ENCODE measurements around the gene SAYSD1.

Gene SAYSD1

DNA sequence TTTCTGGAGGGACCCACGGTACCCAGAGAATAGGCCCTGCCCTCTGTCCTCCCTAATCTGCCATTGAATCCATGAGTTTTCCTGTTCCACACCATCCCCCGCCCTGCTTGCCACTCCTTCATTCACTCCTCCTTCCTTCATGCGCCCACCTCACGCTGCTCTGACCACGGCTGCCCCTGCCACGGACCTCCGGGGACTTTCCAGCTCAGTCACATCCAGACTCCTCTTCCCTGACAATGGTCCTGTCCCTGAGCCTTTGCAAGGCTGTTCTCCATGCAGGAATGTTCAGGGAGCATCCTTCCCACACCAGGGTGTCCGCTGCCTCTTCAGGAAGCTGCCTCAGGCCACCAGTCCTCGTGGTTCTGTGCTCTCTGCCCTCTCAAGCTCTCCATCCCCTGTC, 40.5 kb downstream of the SAYSD1 start:
- TF ChIP-seq Cebpa-rat (IDR thresholded peaks at IDR 0.05): no peak
- Histone ChIP-seq H3K9ac (no peak overlapping the region), H3K4me3 (no peak overlapping the region), H3K27ac (no peak overlapping the region), H3K9me3 (no peaks in the 10 kb centered on the region), H3K4me1 (0 out of 2 replicates have a peak, but pooled peaks cover 11% of the 10 kb centered on the region), H3K4me2 (no peak overlapping the region), H3K27me3 (no peaks in the 10 kb centered on the region), H4K20me1 (no peaks in the 10 kb centered on the region), H3K36me3 (no peaks in the 10 kb centered on the region)

DNA sequence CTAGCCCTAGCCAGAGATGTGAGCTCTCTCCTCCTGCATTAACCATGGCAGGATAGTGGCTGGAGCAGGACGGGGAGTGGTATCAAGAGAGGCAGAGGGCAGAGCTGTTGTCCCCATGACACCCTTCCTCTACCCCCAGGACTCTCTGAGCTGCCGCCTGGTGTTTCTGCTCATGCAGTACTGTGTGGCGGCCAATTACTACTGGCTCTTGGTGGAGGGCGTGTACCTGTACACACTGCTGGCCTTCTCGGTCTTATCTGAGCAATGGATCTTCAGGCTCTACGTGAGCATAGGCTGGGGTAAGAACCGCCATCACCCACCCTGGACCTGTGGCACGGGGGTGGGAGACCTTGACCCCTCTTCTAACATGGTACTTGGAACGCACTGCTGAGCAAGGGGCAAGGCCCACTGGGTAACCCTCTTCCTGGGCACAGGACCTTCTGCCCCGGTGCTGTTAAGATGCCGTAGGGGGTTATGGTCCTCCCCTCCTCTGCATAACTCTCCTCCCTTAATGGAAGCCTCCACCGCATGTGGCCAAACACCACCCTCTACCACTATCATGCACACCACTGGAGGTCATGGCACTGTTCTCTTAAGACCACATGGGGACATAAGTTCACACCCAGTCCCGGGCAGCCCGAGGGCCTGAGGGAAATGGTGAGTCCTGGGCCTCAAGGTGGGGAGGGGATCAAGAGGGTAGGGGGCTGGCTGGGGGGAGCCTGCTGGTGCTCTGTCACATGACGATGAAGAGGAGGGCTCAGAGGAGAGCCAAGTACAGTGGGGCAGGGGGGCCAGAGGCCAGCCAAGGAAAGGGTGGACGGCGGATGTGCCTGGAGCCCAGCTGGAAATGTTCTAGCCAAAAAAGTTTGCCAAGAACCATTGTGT, 41.3 kb downstream of the SAYSD1 start:
- Histone ChIP-seq H3K9ac (no peak overlapping the region), H4K20me1 (no peaks in the 10 kb centered on the region), H3K36me3 (no peaks in the 10 kb centered on the region), H3K4me3 (no peak overlapping the region), H3K9me3 (no peaks in the 10 kb centered on the region), H3K4me1 (0 out of 2 replicates have a peak, but pooled peaks cover 11% of the 10 kb centered on the region), H3K27ac (no peak overlapping the region), H3K27me3 (no peaks in the 10 kb centered on the region), H3K4me2 (no peak overlapping the region)
- no peak for TF ChIP-seq Cebpa-rat (IDR thresholded peaks at IDR 0.05)

DNA sequence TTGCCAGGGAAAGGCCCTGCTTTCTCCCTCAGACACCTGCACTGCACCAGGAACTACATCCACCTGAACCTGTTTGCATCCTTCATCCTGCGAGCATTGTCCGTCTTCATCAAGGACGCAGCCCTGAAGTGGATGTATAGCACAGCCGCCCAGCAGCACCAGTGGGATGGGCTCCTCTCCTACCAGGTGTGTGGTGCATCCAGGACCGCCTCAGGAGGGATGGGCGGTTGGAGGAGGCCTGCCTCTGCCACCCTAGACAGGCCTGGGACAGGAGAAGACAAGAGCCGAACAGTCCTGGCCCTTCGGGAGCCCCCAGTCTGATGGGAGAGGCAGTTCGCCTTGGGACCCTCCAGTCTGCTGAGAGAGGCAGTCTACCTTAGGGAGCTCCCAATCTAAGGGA, 42.2 kb downstream of the SAYSD1 start:
- Histone ChIP-seq H3K27ac (no peak overlapping the region), H3K4me1 (0 out of 2 replicates have a peak, but pooled peaks cover 11% of the 10 kb centered on the region), H3K9ac (no peak overlapping the region), H3K4me3 (no peak overlapping the region), H3K27me3 (no peaks in the 10 kb centered on the region), H3K9me3 (no peaks in the 10 kb centered on the region), H4K20me1 (no peaks in the 10 kb centered on the region), H3K4me2 (no peak overlapping the region), H3K36me3 (no peaks in the 10 kb centered on the region)
- no peak for TF ChIP-seq Cebpa-rat (IDR thresholded peaks at IDR 0.05)

DNA sequence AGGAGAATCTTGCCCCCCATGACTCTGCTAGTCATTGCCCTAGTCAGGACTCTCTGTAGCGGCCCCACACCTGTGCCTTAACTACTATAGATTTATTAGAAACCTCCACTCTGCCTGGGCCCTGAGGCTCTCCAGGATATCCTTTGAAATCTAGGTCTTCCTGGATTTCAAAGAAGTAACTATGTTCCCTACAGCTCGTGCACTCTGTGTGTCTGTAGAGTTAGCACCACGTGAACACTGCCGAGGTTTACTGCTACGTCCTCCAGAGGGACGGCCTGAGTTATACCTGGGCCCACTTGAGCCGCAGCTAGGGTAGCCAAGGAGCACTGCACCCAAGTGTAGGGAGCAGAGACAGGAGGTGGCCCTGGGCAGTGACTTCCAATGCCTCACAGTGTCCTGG, 46.6 kb downstream of the SAYSD1 start:
- Histone ChIP-seq H3K4me3 (no peak overlapping the region), H3K4me1 (no peaks in the 10 kb centered on the region), H4K20me1 (no peaks in the 10 kb centered on the region), H3K27me3 (no peaks in the 10 kb centered on the region), H3K36me3 (peaks cover 14% of the 10 kb centered on the region; the same call in 1 of the 2 replicates), H3K9me3 (no peaks in the 10 kb centered on the region), H3K4me2 (no peak overlapping the region), H3K9ac (no peak overlapping the region), H3K27ac (no peak overlapping the region)
- TF ChIP-seq Cebpa-rat (IDR thresholded peaks at IDR 0.05): no peak

DNA sequence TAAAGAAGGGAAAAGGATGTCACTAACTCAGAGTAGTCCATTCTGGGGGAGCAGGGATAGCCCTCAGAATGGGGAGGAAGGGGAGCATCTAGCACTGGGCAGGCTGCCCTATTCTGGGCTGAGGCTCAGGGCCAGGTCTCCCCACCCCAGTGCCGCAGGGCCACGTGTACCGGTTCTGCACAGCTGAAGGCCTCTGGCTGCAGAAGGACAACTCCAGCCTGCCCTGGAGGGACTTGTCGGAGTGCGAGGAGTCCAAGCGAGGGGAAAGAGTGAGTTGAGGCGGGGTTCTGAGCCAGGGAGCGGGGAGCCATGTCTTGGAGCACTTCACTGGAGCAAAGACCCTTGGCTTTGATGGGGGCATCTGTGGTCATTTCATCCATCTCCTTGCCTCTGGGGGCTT, 49.4 kb downstream of the SAYSD1 start:
- no peak overlapping the region for H3K4me3 ChIP-seq
- no peaks in the 10 kb centered on the region for H3K4me1 ChIP-seq
- peaks cover 14% of the 10 kb centered on the region for H3K36me3 ChIP-seq
- no peak overlapping the region for H3K4me2 ChIP-seq
- H3K9ac ChIP-seq: no peak overlapping the region
- H4K20me1 ChIP-seq: no peaks in the 10 kb centered on the region
- TF ChIP-seq Cebpa-rat (IDR thresholded peaks at IDR 0.05): no peak
- H3K27me3 ChIP-seq: no peaks in the 10 kb centered on the region
- H3K27ac ChIP-seq: no peak overlapping the region
- H3K9me3 ChIP-seq: no peaks in the 10 kb centered on the region

DNA sequence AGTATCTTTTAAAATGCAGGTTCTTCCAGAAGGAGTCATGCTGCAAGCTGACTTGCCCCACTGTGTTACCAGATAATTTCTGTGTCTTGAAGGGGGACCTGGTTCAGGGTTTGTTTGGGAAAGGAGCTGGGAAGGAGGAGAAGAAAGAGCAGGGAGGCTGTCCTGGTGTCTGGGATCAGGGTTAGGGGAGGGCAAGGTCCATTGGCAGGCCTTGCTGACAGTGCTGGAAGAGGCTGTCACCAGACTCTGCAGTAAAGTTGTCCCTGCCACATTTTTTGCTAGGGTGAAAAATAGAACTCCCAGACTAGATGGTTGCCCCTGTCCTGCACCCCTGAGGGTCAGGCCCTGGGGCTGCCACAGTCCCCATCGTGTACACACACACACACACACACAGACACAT, 51.5 kb downstream of the SAYSD1 start:
- peaks cover 26% of the 10 kb centered on the region for H3K36me3 ChIP-seq
- H3K4me3 ChIP-seq: no peak overlapping the region
- H3K9ac ChIP-seq: no peak overlapping the region
- no peak for TF ChIP-seq Cebpa-rat (IDR thresholded peaks at IDR 0.05)
- H3K27me3 ChIP-seq: no peaks in the 10 kb centered on the region
- H4K20me1 ChIP-seq: no peaks in the 10 kb centered on the region
- H3K4me1 ChIP-seq: no peaks in the 10 kb centered on the region
- no peaks in the 10 kb centered on the region for H3K9me3 ChIP-seq
- no peak overlapping the region for H3K4me2 ChIP-seq
- no peak overlapping the region for H3K27ac ChIP-seq

DNA sequence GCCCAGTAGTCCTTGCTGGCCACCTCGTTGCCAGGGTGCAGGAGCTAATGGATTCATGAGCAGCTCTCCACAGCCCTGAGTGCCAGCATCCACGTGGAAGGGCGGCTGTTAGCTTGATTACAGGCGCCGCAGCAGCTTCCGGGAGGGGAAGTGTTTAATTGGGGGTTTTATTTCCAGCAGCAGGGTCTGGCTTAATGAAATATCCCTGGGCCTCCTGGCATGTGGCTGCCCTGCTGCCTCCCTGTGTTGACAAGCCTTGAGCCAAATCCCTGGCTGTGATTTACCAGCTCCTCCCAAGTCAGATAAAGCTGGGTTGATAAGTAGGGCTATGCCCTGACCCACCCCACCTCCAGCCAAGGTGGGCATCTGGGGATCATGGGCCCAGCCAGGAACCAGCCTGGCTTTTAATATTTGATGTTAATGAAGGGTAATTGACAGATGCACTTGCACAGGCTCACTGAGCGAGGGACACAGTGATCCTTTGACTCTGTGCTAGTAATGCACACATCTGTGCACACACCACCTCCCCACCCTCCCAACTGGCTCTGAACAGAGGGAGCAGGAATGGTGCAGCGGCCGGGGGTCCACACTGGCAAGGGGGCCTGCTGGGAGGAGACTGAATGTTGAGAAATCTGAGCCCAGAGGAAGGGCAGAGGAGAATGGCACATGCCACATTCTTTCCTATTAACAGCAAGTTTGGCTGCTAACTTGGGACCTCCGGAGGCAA, 52.8 kb downstream of the SAYSD1 start:
- Histone ChIP-seq H3K4me3 (no peak overlapping the region), H4K20me1 (no peaks in the 10 kb centered on the region), H3K9me3 (no peaks in the 10 kb centered on the region), H3K27me3 (no peaks in the 10 kb centered on the region), H3K27ac (no peak overlapping the region), H3K4me2 (no peak overlapping the region), H3K4me1 (no peaks in the 10 kb centered on the region), H3K9ac (no peak overlapping the region), H3K36me3 (peaks cover 40% of the 10 kb centered on the region)
- no peak for TF ChIP-seq Cebpa-rat (IDR thresholded peaks at IDR 0.05)

DNA sequence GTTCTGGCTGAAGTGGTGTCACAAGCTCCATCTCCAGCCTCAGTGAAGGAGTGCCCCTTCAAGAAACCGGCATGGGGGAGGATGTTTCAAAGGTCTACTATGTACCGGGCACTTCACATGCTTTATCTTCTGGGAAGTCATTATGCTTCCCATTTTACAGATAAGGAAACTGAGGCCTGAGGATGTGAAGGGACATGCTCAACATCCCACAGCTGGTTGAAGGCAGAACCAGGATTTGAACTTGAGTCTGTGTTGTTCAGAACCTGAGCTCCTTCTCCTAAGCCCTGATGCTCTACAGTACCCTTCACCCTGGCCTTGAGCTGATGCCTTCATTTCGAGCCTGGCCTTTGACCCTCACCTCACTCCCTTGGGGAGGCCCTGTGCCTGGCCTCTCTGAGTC, 53.4 kb downstream of the SAYSD1 start:
- no peak overlapping the region for H3K9ac ChIP-seq
- no peak overlapping the region for H3K4me2 ChIP-seq
- peaks cover 3% of the 10 kb centered on the region; the same call in 1 of the 2 replicates for H4K20me1 ChIP-seq
- no peaks in the 10 kb centered on the region for H3K27me3 ChIP-seq
- H3K4me1 ChIP-seq: no peaks in the 10 kb centered on the region
- no peak overlapping the region for H3K4me3 ChIP-seq
- H3K9me3 ChIP-seq: no peaks in the 10 kb centered on the region
- H3K27ac ChIP-seq: no peak overlapping the region
- peaks cover 46% of the 10 kb centered on the region for H3K36me3 ChIP-seq
- TF ChIP-seq Cebpa-rat (IDR thresholded peaks at IDR 0.05): no peak

DNA sequence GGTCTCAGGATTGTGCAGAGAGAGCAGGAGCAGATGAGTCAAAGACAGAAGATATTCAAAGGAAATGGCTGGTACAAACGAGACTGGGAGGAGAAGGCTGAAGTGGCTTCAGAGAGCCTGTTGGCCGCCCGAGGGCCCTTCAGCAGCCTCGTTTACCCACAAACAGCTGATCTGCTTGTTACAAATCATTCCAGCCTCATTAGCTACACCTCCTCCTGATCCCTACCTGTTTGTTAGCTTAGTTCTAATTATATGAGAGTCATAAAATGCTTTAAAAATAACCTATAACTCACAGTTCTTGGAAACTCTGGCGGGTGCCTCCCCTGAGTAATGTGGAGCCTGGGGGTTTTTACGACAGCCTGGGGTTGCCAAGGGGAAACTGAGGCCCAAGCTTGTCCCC, 53.8 kb downstream of the SAYSD1 start:
- Histone ChIP-seq H3K4me2 (no peak overlapping the region), H3K9ac (no peak overlapping the region), H3K4me3 (no peak overlapping the region), H3K36me3 (peaks cover 50% of the 10 kb centered on the region), H3K27ac (no peak overlapping the region), H3K9me3 (no peaks in the 10 kb centered on the region), H3K27me3 (no peaks in the 10 kb centered on the region), H3K4me1 (no peaks in the 10 kb centered on the region), H4K20me1 (peaks cover 7% of the 10 kb centered on the region; the same call in 1 of the 2 replicates)
- no peak for TF ChIP-seq Cebpa-rat (IDR thresholded peaks at IDR 0.05)
